ENCODE results near the gene ARHGEF4. TPM values are rescaled to one million over a fixed set of nuclear protein-coding genes. Genes with fewer than 3 reads are reported as not detected.
"Not testable (repeated sequence)": the region's sequence is repeated elsewhere in the genome, so short reads cannot be mapped to it uniquely, and the experiment has no call there.

The ARHGEF4 gene
- total RNA-seq, 2 donors from 2014 or later: 0.77 to 1.5 TPM

DNA sequence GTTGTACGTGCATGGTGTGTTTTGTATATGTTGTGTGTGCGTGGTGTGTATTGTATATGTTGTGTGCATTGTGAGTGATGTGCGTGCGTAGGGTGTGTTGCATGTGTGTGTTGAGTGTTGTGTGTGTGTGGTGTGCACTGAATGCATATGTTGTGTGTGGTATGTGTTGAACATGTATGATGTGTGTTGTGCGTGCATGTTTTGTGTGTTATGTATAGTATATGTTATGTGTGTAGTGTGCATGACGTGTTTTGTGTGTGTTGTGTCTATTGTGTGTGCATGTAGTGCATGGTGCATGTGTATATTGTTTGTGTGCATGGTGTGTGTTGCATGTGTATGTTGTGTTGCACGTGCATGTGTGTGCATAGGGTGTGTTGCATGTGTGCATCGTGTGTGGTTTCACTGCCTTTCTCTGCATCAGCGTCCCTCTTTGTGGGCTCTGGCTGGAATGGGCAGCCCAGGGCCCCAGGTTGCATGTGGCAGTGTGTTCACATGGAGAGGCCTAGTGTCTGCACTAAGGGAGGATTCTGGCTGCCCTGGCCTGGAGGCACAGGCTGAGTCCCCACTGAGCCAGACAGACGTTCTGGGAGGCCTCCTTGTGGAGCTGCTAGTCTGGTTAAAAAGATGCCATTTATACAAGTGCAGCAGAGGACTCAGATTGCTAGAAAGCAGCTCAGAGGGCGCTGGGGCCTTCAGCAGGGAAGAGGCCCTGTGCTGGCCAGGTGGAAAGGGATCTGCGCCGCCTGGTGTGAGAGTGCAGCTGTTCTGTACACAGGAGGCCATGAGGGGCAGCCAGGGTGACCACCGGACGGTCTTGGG, 149.3 kb downstream of the ARHGEF4 start:
- no peaks in the 10 kb centered on the region for H3K36me3 Mint-ChIP-seq (ENCODE audit: low read depth)
- H3K4me1 Mint-ChIP-seq: peaks cover 4% of the 10 kb centered on the region
- no peak for DNase-seq
- H3K27me3 Mint-ChIP-seq: peaks cover 5% of the 10 kb centered on the region
- H3K4me3 Mint-ChIP-seq: no peak overlapping the region
- H3K9me3 ChIP-seq (ENCODE audit: control insufficient read depth, low read length, poor library complexity, severe bottlenecking): no peaks in the 10 kb centered on the region
- no peak overlapping the region for H3K27ac Mint-ChIP-seq
- ATAC-seq: no peak

DNA sequence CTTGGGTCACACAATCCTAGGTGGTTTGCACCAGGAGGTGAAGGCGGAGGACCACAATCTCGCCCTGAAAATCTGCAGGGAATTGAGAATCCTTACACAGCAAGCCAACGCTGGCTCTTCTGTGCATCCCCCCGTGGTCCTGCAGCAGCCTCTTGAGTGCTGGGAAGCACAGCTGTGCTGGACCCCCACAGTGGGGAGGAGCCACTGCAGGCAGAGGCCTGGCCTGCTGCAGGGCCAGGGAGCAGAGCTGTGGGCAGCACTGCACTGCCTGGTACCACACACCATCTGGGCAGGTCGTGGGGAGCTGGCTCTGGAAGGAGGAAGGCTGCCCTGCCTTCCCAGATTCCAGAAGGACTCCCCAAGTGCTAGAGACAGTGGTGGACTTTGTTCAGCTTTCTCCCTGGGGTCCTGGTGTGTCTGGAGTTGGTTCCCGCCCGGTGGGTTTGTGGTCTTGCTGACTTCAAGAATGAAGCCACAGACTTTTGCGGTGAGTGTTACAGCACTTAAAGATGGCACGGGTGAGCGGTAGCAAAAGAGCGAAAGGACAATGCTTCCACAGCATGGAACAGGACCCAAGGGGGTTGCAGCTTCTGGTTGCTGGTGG, 150.3 kb downstream of the ARHGEF4 start:
- H3K27ac Mint-ChIP-seq: no peak overlapping the region

DNA sequence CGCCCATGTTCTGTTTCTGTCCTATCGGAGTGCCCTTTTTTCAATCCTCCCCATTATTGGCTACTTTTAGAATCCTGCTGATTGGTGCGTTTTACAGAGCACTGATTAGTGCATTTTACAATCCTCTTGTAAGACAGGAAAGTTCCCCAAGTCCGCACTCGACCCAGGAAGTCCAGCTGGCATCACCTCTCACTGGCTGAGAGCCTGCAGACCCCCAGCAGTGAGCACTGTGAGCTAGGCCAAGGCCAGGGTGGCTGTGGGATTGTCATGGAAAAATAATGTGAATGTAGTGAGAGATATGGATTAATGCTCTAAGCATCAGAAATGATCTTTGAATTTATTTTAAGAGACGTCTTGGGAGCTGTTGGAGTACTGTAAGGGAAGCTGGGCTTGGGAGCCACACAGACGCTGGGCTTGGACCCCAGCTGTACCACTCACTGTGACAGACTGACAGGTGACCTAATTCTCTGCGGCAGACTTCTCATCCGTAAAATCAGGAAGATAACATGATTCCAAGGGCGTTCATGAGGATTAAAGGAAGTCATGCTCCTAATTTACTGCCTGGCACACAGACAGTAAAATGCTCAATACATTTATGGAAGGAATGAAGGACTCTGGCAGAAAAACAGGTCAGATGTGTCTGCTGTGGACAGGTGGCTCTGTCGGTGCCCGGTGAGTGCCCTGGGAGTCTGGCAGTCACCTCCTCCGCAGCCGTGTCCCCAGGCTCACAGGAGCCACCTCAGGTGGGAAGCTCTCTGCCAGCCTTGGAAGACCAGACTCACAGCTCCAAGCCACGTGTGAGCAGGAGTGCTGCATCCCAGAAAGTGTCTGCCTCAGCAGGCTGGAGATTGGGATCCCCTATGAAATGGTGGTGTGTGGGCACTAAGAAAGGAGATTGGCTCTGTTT, 151.1 kb downstream of the ARHGEF4 start:
- no peak for ATAC-seq
- peaks cover 4% of the 10 kb centered on the region for H3K4me1 Mint-ChIP-seq
- H3K4me3 Mint-ChIP-seq: no peak overlapping the region
- H3K36me3 Mint-ChIP-seq (ENCODE audit: low read depth): no peaks in the 10 kb centered on the region
- no peaks in the 10 kb centered on the region for H3K9me3 ChIP-seq (ENCODE audit: control insufficient read depth, low read length, poor library complexity, severe bottlenecking)
- peaks cover 5% of the 10 kb centered on the region for H3K27me3 Mint-ChIP-seq
- no peak overlapping the region for H3K27ac Mint-ChIP-seq
- DNase-seq: no peak

More for the DNA sequence above, 150.3 kb downstream of the ARHGEF4 start:
- H3K4me3 Mint-ChIP-seq: no peak overlapping the region
- no peaks in the 10 kb centered on the region for H3K36me3 Mint-ChIP-seq (ENCODE audit: low read depth)
- peaks cover 4% of the 10 kb centered on the region for H3K4me1 Mint-ChIP-seq
- DNase-seq (no peak), ATAC-seq (no peak)
- peaks cover 5% of the 10 kb centered on the region for H3K27me3 Mint-ChIP-seq
- no peaks in the 10 kb centered on the region for H3K9me3 ChIP-seq (ENCODE audit: control insufficient read depth, low read length, poor library complexity, severe bottlenecking)

DNA sequence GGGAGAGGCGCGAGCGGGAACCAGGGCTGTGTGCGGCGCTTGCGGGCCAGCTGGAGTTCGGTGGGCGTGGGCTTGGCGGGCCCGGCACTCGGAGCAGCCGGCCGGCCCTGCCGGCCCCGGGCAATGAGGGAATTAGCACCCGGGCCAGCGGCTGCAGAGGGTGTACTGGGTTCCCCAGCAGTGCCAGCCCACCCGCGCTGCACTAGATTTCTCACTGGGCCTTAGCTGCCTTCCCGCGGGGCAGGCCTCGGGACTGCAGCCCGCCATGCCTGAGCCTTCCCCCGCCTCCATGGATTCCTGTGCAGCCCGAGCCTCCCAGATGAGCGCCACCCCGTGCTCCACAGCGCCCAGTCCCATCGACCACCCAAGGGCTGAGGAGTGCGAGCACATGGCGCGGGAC, 154.7 kb downstream of the ARHGEF4 start:
- H3K27ac Mint-ChIP-seq; H3K9me3 ChIP-seq (ENCODE audit: control insufficient read depth, low read length, poor library complexity, severe bottlenecking); H3K36me3 Mint-ChIP-seq (ENCODE audit: low read depth); H3K4me3 Mint-ChIP-seq; DNase-seq; ATAC-seq; H3K4me1 Mint-ChIP-seq: not testable (repeated sequence)
- peaks cover 17% of the 10 kb centered on the region for H3K27me3 Mint-ChIP-seq

DNA sequence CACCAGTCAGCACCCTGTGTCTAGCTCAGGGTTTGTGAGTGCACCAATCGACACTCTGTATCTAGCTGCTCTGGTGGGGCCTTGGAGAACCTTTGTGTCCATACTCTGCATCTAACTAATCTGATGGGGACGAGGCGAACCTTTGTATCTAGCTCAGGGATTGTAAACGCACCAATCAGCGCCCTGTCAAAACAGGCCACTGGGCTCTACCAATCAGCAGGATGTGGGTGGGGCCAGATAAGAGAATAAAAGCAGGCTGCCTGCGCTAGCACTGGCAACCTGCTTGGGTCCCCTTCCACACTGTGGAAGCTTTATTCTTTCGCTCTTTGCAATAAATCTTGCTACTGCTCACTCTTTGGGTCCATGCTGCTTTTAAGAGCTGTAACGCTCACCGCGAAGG, 155.3 kb downstream of the ARHGEF4 start:
- not testable (repeated sequence) for H3K4me1 Mint-ChIP-seq; H3K9me3 ChIP-seq (ENCODE audit: control insufficient read depth, low read length, poor library complexity, severe bottlenecking); DNase-seq; H3K4me3 Mint-ChIP-seq; ATAC-seq; H3K36me3 Mint-ChIP-seq (ENCODE audit: low read depth); H3K27ac Mint-ChIP-seq
- H3K27me3 Mint-ChIP-seq: peaks cover 18% of the 10 kb centered on the region

DNA sequence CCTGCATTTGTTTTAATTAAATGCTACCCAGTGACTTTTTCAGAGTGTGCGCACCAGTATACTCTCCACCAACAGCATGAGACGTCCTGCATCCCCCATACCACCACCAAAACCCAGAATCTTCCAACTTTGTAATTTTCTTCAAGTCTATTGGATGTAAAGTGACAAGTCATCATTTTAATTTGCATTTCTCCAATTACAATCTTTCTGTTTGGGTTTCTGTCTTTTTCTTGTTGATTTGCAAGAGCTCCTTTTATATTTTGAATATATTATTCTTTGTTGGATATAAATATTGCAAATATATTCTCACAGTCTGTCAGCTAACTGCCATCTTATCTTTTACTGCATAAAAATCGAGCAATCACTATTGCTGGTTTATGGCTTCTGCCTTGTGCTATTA, 160.0 kb downstream of the ARHGEF4 start:
- Mint-ChIP-seq H3K36me3 (ENCODE audit: low read depth) (no peaks in the 10 kb centered on the region), H3K27me3 (peaks cover 45% of the 10 kb centered on the region), H3K4me1 (no peaks in the 10 kb centered on the region), H3K4me3 (no peak overlapping the region), H3K27ac (peak overlapping the region; percentile 29)
- H3K9me3 ChIP-seq (ENCODE audit: control insufficient read depth, low read length, poor library complexity, severe bottlenecking): no peaks in the 10 kb centered on the region
- DNase-seq (no peak), ATAC-seq (no peak)

DNA sequence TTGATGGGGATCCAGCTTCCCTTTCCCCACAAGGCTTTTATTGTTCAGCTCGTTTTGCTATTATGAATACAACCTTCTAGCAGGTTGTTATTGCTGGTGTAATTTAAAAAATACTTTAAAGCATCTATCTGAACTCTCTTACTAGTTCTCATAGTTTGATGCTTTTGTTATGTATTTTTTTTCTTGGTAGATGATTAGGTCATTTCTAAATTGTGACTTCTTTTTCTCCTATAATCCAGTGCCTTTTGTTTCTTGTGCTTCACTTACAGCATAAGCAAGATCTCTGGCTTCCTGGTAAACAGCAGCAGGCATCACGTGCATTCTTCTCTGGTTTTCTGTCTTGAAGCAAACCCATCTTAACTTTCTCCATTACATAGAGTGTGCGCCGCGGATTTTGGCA, 160.5 kb downstream of the ARHGEF4 start:
- H3K27ac Mint-ChIP-seq: peak overlapping the region; percentile 29
- DNase-seq (no peak), ATAC-seq (no peak)
- peaks cover 50% of the 10 kb centered on the region for H3K27me3 Mint-ChIP-seq
- no peaks in the 10 kb centered on the region for H3K36me3 Mint-ChIP-seq (ENCODE audit: low read depth)
- no peaks in the 10 kb centered on the region for H3K4me1 Mint-ChIP-seq
- H3K4me3 Mint-ChIP-seq: no peak overlapping the region
- H3K9me3 ChIP-seq (ENCODE audit: control insufficient read depth, low read length, poor library complexity, severe bottlenecking): no peaks in the 10 kb centered on the region

DNA sequence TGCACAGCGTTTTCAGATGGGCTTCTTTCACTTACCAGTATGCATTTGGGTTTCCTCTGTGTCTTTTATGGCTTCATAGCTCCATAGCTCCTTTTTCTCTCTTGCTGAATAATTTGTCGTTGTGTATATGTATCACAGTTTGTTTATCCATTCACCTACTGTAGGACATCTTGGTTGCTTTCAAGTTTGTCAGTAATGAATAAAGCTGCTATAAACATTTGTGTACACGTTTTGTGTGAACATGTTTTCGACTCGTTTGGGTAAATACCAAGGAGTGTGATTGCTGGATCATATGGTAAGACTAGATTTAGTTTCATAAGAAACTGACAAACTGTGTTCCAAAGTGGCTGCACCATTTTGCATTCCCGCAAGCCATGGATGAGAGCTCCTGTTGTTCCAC, 161.8 kb downstream of the ARHGEF4 start:
- no peaks in the 10 kb centered on the region for H3K4me1 Mint-ChIP-seq
- H3K27ac Mint-ChIP-seq: no peak overlapping the region
- no peaks in the 10 kb centered on the region for H3K36me3 Mint-ChIP-seq (ENCODE audit: low read depth)
- DNase-seq (no peak), ATAC-seq (no peak)
- H3K4me3 Mint-ChIP-seq: no peak overlapping the region
- no peaks in the 10 kb centered on the region for H3K9me3 ChIP-seq (ENCODE audit: control insufficient read depth, low read length, poor library complexity, severe bottlenecking)
- H3K27me3 Mint-ChIP-seq: peaks cover 57% of the 10 kb centered on the region

DNA sequence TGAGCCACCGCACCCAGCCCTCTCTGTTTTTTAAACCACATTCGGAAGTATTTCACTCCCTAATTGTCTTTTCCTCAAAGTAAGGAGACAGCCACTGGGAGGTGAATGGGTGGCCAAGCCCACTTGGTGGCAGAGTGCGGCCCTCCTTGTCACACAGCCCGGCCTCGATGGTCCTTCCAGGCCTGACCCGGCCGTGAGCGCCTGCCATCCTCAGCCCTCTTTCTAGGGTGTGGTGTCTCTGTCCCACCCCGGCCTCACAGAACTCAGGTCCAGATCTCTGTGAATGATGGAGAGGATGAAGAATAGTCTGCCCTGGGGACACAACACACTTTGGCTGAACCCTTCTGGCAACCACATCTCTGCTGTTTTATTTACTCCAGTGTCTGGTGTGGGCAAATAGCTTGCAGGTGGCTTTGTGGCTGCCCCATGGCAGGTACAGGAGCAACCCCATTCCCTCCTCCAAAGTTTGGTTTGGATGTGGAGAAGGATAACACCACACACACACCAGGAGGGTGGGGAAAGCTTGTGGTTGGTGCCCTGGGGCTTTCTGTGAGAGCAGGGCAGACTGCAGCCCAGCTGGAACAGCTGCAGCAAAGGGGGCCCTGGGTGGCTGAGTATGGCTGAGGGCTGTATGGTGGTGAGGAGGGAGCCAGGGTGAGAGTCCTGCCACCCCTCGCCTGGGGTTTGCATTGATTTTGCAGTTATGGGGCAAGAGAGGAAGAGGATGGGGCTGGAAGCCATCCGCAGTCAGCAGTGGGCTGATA, 167.9 kb downstream of the ARHGEF4 start:
- H3K27ac Mint-ChIP-seq: no peak overlapping the region
- DNase-seq (no peak), ATAC-seq (no peak)
- H3K36me3 Mint-ChIP-seq (ENCODE audit: low read depth): no peaks in the 10 kb centered on the region
- peaks cover 2% of the 10 kb centered on the region for H3K4me1 Mint-ChIP-seq
- H3K4me3 Mint-ChIP-seq: no peak overlapping the region
- H3K27me3 Mint-ChIP-seq: peaks cover 53% of the 10 kb centered on the region
- H3K9me3 ChIP-seq (ENCODE audit: control insufficient read depth, low read length, poor library complexity, severe bottlenecking): no peaks in the 10 kb centered on the region

DNA sequence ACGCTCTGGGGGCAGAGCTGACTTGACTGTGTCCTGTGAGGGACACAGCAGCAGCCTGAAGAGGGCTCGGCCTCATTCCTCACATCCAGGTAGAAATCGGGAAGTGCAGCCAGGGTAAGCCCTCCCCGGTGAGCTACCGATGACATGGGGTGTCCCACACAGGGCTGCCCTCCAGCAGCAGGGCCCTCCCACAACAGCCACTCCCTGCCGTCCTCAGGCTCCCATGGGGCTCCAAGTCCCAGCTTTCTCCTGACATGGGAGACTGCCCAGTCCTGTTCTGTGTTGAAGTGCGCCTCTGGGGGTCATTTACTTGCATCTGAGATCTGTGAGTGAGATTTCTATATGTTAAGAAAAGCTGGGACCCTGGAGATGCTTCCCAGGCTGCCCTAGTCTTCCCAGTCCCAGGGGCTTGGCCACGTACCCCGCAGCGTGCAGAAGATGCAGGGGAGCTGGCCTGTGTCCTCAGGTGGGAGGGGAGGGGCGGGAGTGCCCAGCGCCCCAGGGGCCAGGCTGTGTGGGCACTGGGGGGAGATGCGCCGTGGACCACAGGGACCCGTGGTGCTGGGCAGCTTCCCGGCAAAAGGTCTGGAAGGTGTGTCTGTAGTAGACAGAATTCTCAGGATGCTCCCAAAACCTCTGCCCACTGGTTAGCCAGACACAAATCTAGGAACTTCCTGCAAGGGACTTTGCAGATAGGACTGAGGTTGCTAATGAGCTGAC, 168.7 kb downstream of the ARHGEF4 start:
- DNase-seq: no peak
- peaks cover 54% of the 10 kb centered on the region for H3K27me3 Mint-ChIP-seq
- H3K27ac Mint-ChIP-seq: no peak overlapping the region
- ATAC-seq: no peak
- H3K4me3 Mint-ChIP-seq: no peak overlapping the region
- no peaks in the 10 kb centered on the region for H3K9me3 ChIP-seq (ENCODE audit: control insufficient read depth, low read length, poor library complexity, severe bottlenecking)
- no peaks in the 10 kb centered on the region for H3K36me3 Mint-ChIP-seq (ENCODE audit: low read depth)
- H3K4me1 Mint-ChIP-seq: peaks cover 7% of the 10 kb centered on the region

DNA sequence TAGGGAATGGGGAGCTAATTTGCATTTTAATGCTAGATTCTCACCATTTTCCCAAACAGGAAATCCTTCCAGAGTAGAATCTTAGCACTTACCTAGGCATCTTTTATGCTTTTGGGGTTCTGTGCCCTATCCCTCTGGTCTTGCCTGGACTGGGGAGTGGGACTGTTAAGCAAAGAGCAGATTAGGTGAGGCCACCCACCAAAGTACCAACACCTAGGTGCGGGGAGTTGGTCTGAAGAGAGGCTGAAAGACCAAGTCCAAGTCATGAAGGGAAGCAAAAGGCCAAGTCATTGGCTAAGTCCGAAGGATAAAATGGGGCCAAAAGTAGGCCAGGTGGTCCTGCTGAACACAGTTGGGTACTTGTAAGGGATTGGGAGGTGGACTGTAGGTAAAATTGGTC, 169.8 kb downstream of the ARHGEF4 start:
- H3K27ac Mint-ChIP-seq: no peak overlapping the region
- ATAC-seq (no peak), DNase-seq (no peak)
- no peak overlapping the region for H3K4me3 Mint-ChIP-seq
- H3K27me3 Mint-ChIP-seq: peaks cover 57% of the 10 kb centered on the region
- no peaks in the 10 kb centered on the region for H3K36me3 Mint-ChIP-seq (ENCODE audit: low read depth)
- peaks cover 10% of the 10 kb centered on the region for H3K4me1 Mint-ChIP-seq
- no peaks in the 10 kb centered on the region for H3K9me3 ChIP-seq (ENCODE audit: control insufficient read depth, low read length, poor library complexity, severe bottlenecking)

DNA sequence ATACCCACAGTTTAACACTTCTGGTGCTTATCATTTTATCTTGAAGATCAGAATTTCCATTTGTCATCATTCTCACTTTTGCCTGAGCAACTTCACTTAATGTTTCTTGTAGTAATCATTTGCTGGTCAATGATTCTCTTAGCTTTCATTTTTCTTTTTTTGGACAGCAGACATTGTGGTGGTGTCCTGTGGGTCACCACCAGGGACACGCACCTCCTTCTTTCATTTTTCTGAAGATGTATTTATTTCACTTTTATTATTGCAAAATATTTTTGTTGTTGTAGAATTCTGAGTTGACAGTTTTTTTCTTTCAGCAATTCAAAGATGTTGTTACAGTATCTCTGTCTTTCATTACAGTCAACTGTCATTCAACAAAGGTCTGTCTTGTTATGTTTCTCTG, 172.3 kb downstream of the ARHGEF4 start:
- ATAC-seq: no peak
- H3K27me3 Mint-ChIP-seq: peaks cover 46% of the 10 kb centered on the region
- H3K27ac Mint-ChIP-seq: no peak overlapping the region
- H3K4me3 Mint-ChIP-seq: no peak overlapping the region
- H3K4me1 Mint-ChIP-seq: peaks cover 10% of the 10 kb centered on the region
- H3K36me3 Mint-ChIP-seq (ENCODE audit: low read depth): no peaks in the 10 kb centered on the region
- no peak for DNase-seq
- no peaks in the 10 kb centered on the region for H3K9me3 ChIP-seq (ENCODE audit: control insufficient read depth, low read length, poor library complexity, severe bottlenecking)
